Keratinocyte (primary cell): ENCODE data around the gene ZDHHC6. TPM values are rescaled to one million over a fixed set of nuclear protein-coding genes. Genes with fewer than 3 reads are reported as not detected.
"Not testable (repeated sequence)": the region's sequence is repeated elsewhere in the genome, so short reads cannot be mapped to it uniquely, and the experiment has no call there.

Experiments
- DNase-seq: peaks from one replicate; pipeline ENCODE4 v3.0.0-alpha.2; 2011; ENCODE audit warnings: low read depth, missing footprints, low spot score
- FAIRE-seq: peaks from 2 replicates; lab custom pipeline; 2011; peaks lifted over from hg19 to GRCh38; lab: Jason Lieb, UNC
- H2AFZ ChIP-seq: 2 replicates; pipeline ENCODE4 v1.6.0; 2012; ENCODE audit warnings: low read length, control low read depth, inconsistent platforms; ENCODE audit not compliant: control insufficient read depth
- H3K27ac ChIP-seq: 2 replicates; pipeline ENCODE4 v1.5.1; 2011; ENCODE audit warnings: low read length; ENCODE audit not compliant: control insufficient read depth, insufficient read depth
- H3K27me3 ChIP-seq: 3 replicates; pipeline ENCODE4 v1.6.0; 2011; ENCODE audit warnings: low read length; ENCODE audit not compliant: control insufficient read depth, insufficient read depth; ENCODE audit errors: extremely low read depth
- H3K36me3 ChIP-seq, 2 experiments: 2 replicates in 1 of 2; 3 replicates in 1 of 2; pipeline ENCODE4 v1.5.1; 2011; ENCODE audit warnings: low read length in 2 of 2, mild to moderate bottlenecking in 1 of 2; ENCODE audit not compliant: control insufficient read depth in 2 of 2, insufficient read depth in 2 of 2; ENCODE audit errors: extremely low read depth in 1 of 2
- H3K4me1 ChIP-seq: 3 replicates; pipeline ENCODE4 v1.5.1; 2011; ENCODE audit warnings: low read length; ENCODE audit not compliant: control insufficient read depth, insufficient read depth; ENCODE audit errors: extremely low read depth
- H3K4me2 ChIP-seq: 3 replicates; pipeline ENCODE4 v1.6.0; 2011; ENCODE audit warnings: low read depth, low read length; ENCODE audit not compliant: control insufficient read depth, insufficient read depth; ENCODE audit errors: extremely low read depth
- H3K4me3 ChIP-seq, 3 experiments: fragments of 200-600 bp in 1 of 3; sonication (generic) in 1 of 3; 2 replicates in 2 of 3; 3 replicates in 1 of 3; pipeline ENCODE4 v1.5.1; 2011 to 2016; ENCODE audit warnings: low read length in 3 of 3, mild to moderate bottlenecking in 3 of 3, control low read depth in 2 of 3, inconsistent platforms in 1 of 3, low read depth in 1 of 3, mixed read lengths in 1 of 3, mixed run types in 1 of 3, moderate library complexity in 1 of 3; ENCODE audit not compliant: control insufficient read depth in 2 of 3, insufficient read depth in 2 of 3; ENCODE audit errors: extremely low read depth in 1 of 3
- H3K79me2 ChIP-seq: 2 replicates; pipeline ENCODE4 v1.6.0; 2012; ENCODE audit warnings: low read length; ENCODE audit not compliant: control insufficient read depth, insufficient read depth
- H3K9ac ChIP-seq: 3 replicates; pipeline ENCODE4 v1.6.0; 2011; ENCODE audit warnings: low read length; ENCODE audit not compliant: control insufficient read depth, insufficient read depth; ENCODE audit errors: extremely low read depth
- H3K9me1 ChIP-seq: 3 replicates; pipeline ENCODE4 v1.6.0; 2011; ENCODE audit warnings: low read length; ENCODE audit not compliant: control insufficient read depth, insufficient read depth; ENCODE audit errors: extremely low read depth
- H3K9me3 ChIP-seq: 2 replicates; pipeline ENCODE4 v1.5.1; 2012; ENCODE audit warnings: low read depth, low read length; ENCODE audit not compliant: control insufficient read depth
- H4K20me1 ChIP-seq: 3 replicates; pipeline ENCODE4 v1.6.0; 2011; ENCODE audit warnings: low read length; ENCODE audit not compliant: control insufficient read depth, insufficient read depth; ENCODE audit errors: extremely low read depth
- CTCF ChIP-seq, 3 experiments: IDR thresholded peaks in 1 of 3; conservative IDR thresholded peaks in 1 of 3; optimal IDR thresholded peaks in 1 of 3; 2 replicates in 2 of 3; 3 replicates in 1 of 3; pipeline versions ENCODE3 to v1.5.1; 2011; ENCODE audit warnings: low read length in 3 of 3, mild to moderate bottlenecking in 3 of 3, moderate library complexity in 2 of 3, control low read depth in 1 of 3, inconsistent platforms in 1 of 3; ENCODE audit not compliant: insufficient read depth in 2 of 3; ENCODE audit errors: extremely low read depth in 1 of 3
- EZH2 ChIP-seq: IDR thresholded peaks from one replicate; pipeline ENCODE4 v1.6.1; 2012; ENCODE audit warnings: inconsistent platforms, mild to moderate bottlenecking, low read length, moderate library complexity
- dilution Hi-C: fragments of 300-500 bp; cut with MboI; formaldehyde crosslinking; loops from one replicate; pipeline ENCODE4 v1.7.0; 2020; ENCODE audit warnings: low sequenced_read_pairs; ENCODE audit not compliant: extremely low pct_ligation_motif_present
- polyA plus RNA-seq, 5 experiments: library from polyadenylated mRNA; depleted of rRNA in 3 of 5; stranded (reverse) in 3 of 5; stranded (forward) in 1 of 5; unstranded in 1 of 5; fragments of >200 nt; gene quantifications; 1 replicate in 1 of 5; 2 replicates in 3 of 5; 3 replicates in 1 of 5; pipeline versions ENCODE4 v1.2.1 to v1.2.3, GENCODE V29; 2011 to 2012; ENCODE audit warnings: missing spikeins in 2 of 5, low read depth in 1 of 5, low replicate concordance in 1 of 5

The ZDHHC6 gene
- polyA plus RNA-seq, 1 donor (not counting 4 experiments of a cell fraction or from before 2014, with no cell fraction given): 34.2 TPM

DNA sequence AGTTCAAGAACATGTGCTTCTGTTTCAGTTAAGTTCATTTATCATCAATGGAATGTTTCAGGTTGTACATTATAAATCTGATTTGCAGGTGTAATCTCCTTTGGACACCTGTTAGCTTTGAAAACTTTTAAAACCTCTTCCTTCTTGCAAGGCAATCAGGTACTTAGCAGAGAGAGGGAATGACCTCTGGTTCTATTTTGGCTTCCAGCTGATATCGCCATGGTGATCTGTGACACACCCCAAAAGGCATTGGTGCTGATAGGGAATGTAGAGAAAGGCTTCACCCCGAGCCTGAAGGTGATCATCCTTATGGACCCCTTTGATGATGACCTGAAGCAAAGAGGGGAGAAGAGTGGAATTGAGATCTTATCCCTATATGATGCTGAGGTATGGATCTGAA lies 37.4 kb downstream of the ZDHHC6 start:
- TF ChIP-seq EZH2: no peak
- no peak for TF ChIP-seq CTCF (optimal IDR thresholded peaks at IDR 0.05 in 1 of 3, IDR thresholded peaks at IDR 0.05 in 1 of 3, conservative IDR thresholded peaks at IDR 0.05 in 1 of 3; ENCODE audit: extremely low read depth in 1 of 3, insufficient read depth in 2 of 3, low read length in 3 of 3)
- Histone ChIP-seq H3K36me3 (no peaks in the 10 kb centered on the region), H2AFZ (no peak overlapping the region), H4K20me1 (no peaks in the 10 kb centered on the region), H3K4me2 (no peak overlapping the region), H3K9ac (no peak overlapping the region), H3K9me3 (no peaks in the 10 kb centered on the region), H3K4me1 (no peaks in the 10 kb centered on the region), H3K4me3 (no peak overlapping the region), H3K9me1 (no peaks in the 10 kb centered on the region), H3K79me2 (no peaks in the 10 kb centered on the region), H3K27ac (no peak overlapping the region), H3K27me3 (peaks cover 4% of the 10 kb centered on the region)
- FAIRE-seq (no peak), DNase-seq (no peak)
- dilution Hi-C loops: no loop called here

DNA sequence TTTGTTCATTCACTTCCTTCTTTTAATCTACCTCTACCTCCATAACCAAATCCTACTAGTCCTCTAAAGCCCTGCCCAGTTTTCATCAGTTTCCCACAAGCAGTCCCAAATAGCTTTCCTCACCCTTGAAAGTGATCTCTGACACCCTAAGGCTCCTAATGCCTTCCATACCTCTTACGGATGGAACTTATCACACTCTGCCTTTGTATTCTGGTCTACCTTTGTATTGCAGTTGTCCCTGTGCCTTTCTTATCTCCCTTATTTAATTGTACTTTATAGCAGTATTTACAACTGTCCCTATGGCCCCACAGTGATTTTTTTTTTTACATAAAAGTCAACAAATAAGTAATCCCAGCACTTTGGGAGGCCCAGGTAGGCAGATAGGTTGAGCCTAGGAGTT lies 39.0 kb downstream of the ZDHHC6 start:
- H3K9me3 ChIP-seq: no peaks in the 10 kb centered on the region
- no peaks in the 10 kb centered on the region for H3K36me3 ChIP-seq
- H3K4me1 ChIP-seq: no peaks in the 10 kb centered on the region
- TF ChIP-seq EZH2: no peak
- DNase-seq (no peak), FAIRE-seq (no peak)
- no peak overlapping the region for H3K4me3 ChIP-seq
- no peaks in the 10 kb centered on the region for H3K79me2 ChIP-seq
- no peaks in the 10 kb centered on the region for H3K9me1 ChIP-seq
- H2AFZ ChIP-seq: no peak overlapping the region
- no peak overlapping the region for H3K4me2 ChIP-seq
- dilution Hi-C loops: no loop called here
- H4K20me1 ChIP-seq: no peaks in the 10 kb centered on the region
- no peak overlapping the region for H3K27ac ChIP-seq
- peaks cover 4% of the 10 kb centered on the region for H3K27me3 ChIP-seq
- H3K9ac ChIP-seq: no peak overlapping the region

DNA sequence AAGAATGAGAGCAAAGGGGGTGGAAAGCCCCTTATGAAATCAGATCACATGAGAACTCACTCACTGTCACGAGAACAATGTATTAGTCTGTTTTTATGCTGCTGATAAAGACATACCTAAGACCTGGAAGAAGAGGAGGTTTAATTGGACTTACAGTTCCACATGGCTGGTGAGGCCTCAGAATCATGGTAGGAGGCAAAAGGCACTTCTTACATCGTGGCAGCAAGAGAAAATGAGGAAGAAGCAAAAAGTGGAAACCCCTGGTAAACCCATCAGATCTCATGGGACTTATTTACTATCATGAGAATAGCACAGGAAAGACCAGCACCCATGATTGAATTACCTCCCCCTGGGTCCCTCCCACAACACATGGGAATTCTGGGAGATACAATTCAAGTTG lies 39.9 kb downstream of the ZDHHC6 start:
- H3K36me3 ChIP-seq, H3K9ac ChIP-seq, dilution Hi-C loops, H3K4me1 ChIP-seq, FAIRE-seq, H3K9me1 ChIP-seq, H3K27me3 ChIP-seq, H3K4me2 ChIP-seq, H4K20me1 ChIP-seq, H3K79me2 ChIP-seq, H3K4me3 ChIP-seq, H3K9me3 ChIP-seq, DNase-seq, H2AFZ ChIP-seq, H3K27ac ChIP-seq: not testable (repeated sequence)
